GM23338 (cell line): ENCODE data around the gene PIK3C2B.

Source experiments
- CREB1 ChIP-seq: fragments of 250-450 bp; sonication (Bioruptor Pico); IDR thresholded peaks from 2 replicates; pipeline ENCODE4 v1.5.0; 2020; ENCODE audit warnings: low read depth, mild to moderate bottlenecking, moderate library complexity
- EZH2 ChIP-seq: fragments of 200-600 bp; sonication (generic); IDR thresholded peaks from one replicate; pipeline ENCODE4 v1.8.0; 2017; ENCODE audit warnings: antibody characterized with exemption, mild to moderate bottlenecking, low read depth; ENCODE audit not compliant: unreplicated experiment
- EZH2phosphoT487 ChIP-seq: fragments of 200-600 bp; sonication (generic); IDR thresholded peaks from one replicate; pipeline ENCODE4 v1.8.1; 2018; ENCODE audit warnings: antibody characterized with exemption; ENCODE audit not compliant: unreplicated experiment
- JUNB ChIP-seq: IDR thresholded peaks from one replicate; pipeline ENCODE4 v1.6.1; 2016; ENCODE audit warnings: antibody characterized with exemption; ENCODE audit not compliant: unreplicated experiment
- POLR2AphosphoS5 ChIP-seq: IDR thresholded peaks from 2 replicates; pipeline ENCODE4 v1.6.1; 2016; ENCODE audit warnings: antibody characterized with exemption, low read depth
- STAT1 ChIP-seq: IDR thresholded peaks from one replicate; pipeline ENCODE4 v1.6.1; 2016; ENCODE audit warnings: antibody characterized with exemption; ENCODE audit not compliant: unreplicated experiment
- TF ChIP-seq, protein P1 (sequence below), 2 experiments: fragments of 200-600 bp in 1 of 2; sonication (generic) in 1 of 2; conservative IDR thresholded peaks; 2 replicates each; pipeline versions ENCODE4 v1.5.1 to v1.6.1; 2016 to 2017; ENCODE audit warnings: antibody characterized with exemption in 2 of 2, low read depth in 2 of 2, mild to moderate bottlenecking in 2 of 2, moderate library complexity in 1 of 2

DNA sequence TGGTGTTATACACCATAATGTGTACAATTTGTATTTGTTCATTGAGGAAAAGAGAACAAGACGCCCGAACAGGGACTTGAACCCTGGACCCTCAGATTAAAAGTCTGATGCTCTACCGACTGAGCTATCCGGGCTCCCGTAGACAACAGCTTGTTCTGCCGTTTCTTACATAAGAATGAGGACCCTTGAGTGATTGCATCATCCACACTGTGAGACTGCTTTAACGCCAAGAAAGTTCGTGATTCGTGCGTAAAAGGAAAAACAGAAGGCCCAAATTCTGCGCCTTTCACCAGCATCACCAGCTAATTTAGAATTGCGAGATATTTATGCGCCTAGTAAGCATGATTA, 12.3 kb upstream of the PIK3C2B start:
- TF ChIP-seq, protein P1, sequence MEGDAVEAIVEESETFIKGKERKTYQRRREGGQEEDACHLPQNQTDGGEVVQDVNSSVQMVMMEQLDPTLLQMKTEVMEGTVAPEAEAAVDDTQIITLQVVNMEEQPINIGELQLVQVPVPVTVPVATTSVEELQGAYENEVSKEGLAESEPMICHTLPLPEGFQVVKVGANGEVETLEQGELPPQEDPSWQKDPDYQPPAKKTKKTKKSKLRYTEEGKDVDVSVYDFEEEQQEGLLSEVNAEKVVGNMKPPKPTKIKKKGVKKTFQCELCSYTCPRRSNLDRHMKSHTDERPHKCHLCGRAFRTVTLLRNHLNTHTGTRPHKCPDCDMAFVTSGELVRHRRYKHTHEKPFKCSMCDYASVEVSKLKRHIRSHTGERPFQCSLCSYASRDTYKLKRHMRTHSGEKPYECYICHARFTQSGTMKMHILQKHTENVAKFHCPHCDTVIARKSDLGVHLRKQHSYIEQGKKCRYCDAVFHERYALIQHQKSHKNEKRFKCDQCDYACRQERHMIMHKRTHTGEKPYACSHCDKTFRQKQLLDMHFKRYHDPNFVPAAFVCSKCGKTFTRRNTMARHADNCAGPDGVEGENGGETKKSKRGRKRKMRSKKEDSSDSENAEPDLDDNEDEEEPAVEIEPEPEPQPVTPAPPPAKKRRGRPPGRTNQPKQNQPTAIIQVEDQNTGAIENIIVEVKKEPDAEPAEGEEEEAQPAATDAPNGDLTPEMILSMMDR (conservative IDR thresholded peaks at IDR 0.05; ENCODE audit: low read depth in 2 of 2), result no peak
- no peak for TF ChIP-seq STAT1
- no peak for TF ChIP-seq EZH2
- TF ChIP-seq POLR2AphosphoS5, result no peak
- TF ChIP-seq EZH2phosphoT487, result no peak
- TF ChIP-seq JUNB, result no peak
- peak; percentile 67 for TF ChIP-seq CREB1 (CRISPR knock-in tag)
